HG03460 (cell line): ENCODE results near the gene PFDN6.
A peak's percentile ranks its signal among the peaks of the same experiment; 100 is the strongest.
"Not testable (repeated sequence)": the region's sequence is repeated elsewhere in the genome, so short reads cannot be mapped to it uniquely, and the experiment has no call there.

Experiments
- ATAC-seq: cut with Tn5 transposase; IDR thresholded peaks from one replicate; pipeline ENCODE4 v1.9.1; 2021; ENCODE audit not compliant: unreplicated experiment

The PFDN6 gene

GRCh38 chr6:33273129-33273923 is 16.1 kb upstream of the PFDN6 start:
- no peak for ATAC-seq

- no peak for ATAC-seq
Measured at GRCh38 chr6:33273924-33274902, 15.2 kb upstream of the PFDN6 start.

GRCh38 chr6:33275795-33276580 is 13.4 kb upstream of the PFDN6 start:
- not testable (repeated sequence) for ATAC-seq

GRCh38 chr6:33276581-33276863 is 12.9 kb upstream of the PFDN6 start:
- ATAC-seq, result no peak

GRCh38 chr6:33276864-33277662 is 12.3 kb upstream of the PFDN6 start, which contains the start of gene B3GALT4:
Gene B3GALT4, plus strand, starts transcription at chr6:33277123. Its CDS starts 297 bp downstream, at chr6:33277420.
- ATAC-seq, result peak; percentile 50

DNA sequence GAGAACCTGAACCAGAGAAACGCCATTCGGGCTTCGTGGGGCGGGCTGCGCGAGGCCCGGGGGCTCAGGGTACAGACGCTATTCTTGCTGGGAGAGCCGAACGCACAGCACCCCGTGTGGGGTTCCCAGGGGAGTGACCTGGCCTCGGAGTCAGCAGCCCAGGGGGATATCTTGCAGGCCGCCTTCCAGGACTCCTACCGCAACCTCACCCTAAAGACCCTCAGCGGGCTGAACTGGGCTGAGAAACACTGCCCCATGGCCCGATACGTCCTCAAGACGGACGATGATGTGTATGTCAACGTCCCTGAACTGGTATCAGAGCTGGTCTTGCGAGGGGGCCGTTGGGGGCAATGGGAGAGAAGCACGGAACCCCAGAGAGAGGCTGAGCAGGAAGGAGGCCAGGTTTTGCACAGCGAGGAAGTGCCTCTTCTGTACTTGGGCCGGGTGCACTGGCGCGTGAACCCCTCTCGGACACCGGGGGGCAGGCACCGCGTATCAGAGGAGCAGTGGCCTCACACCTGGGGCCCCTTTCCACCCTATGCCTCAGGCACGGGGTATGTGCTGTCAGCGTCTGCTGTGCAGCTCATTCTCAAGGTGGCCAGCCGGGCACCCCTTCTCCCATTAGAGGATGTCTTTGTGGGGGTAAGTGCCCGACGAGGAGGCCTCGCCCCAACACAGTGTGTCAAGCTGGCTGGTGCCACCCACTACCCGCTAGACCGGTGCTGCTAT is 11.6 kb upstream of the PFDN6 start:
- ATAC-seq, result no peak

GRCh38 chr6:33278392-33278741 is 11.0 kb upstream of the PFDN6 start:
- ATAC-seq, result no peak

GRCh38 chr6:33278810-33279209 is 10.6 kb upstream of the PFDN6 start:
- ATAC-seq, result no peak

DNA sequence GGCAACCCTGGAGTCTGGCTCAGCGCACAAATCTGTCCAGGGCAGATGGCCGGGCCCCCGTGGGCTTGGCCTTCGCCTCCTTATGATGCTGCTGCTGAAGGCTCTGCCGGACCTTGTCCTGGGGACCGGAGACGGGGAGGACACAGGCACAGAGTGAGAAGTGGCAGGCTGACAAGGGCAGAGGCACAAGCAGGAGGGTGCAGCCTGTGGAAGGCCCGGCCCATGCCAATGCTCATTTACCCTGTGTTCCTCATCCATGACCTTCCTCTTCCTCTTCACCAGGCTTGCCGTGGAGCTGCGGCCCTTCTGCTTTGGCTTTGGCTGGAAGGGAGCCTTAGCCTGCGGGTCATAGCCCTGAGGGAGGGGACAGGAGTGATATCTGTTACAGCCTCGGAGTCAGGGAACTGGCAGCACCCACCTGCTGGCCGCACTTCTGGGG is 10.1 kb upstream of the PFDN6 start:
- no peak for ATAC-seq

- ATAC-seq, result no peak
Measured at GRCh38 chr6:33279971-33280511, 9.4 kb upstream of the PFDN6 start.

DNA sequence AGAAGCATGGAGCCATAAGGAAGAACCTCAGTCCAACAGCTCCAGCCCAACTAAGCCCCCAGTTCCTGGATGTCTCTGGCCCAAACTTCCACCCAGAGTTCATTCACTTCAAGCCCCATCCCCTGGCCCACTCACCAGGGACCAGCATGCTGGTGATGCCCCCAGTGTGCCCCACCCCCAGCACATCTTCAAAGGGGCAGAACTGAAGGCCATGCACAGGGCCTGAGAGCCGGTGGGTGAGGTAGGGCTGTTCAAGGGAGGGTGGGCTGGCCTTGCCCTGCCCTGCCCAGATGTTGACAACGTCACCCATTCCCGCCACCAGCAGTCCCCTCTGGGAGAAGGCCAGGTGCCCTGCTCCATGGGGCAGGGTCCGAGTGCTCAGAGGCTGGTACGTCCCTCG is 8.9 kb upstream of the PFDN6 start:
- no peak for ATAC-seq

DNA sequence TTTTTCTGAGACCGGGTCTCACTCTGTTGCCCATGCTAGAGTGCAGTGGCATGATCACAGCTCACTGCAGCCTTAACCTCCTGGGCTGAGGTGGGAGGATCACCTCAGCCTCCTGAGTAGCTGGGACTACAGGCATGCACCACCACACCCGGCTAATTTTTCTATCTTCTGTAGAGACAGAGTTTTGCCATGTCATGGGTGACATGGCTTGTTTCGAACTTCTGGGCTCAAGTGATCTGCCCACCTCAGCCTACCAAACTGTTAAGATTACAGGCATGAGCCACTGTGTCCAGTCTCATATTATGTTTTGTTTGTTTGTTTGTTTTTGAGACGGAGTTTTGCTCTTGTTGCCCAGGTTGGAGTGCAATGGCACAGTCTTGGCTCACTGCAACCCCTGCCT is 4.2 kb upstream of the PFDN6 start:
- ATAC-seq, result not testable (repeated sequence)

DNA sequence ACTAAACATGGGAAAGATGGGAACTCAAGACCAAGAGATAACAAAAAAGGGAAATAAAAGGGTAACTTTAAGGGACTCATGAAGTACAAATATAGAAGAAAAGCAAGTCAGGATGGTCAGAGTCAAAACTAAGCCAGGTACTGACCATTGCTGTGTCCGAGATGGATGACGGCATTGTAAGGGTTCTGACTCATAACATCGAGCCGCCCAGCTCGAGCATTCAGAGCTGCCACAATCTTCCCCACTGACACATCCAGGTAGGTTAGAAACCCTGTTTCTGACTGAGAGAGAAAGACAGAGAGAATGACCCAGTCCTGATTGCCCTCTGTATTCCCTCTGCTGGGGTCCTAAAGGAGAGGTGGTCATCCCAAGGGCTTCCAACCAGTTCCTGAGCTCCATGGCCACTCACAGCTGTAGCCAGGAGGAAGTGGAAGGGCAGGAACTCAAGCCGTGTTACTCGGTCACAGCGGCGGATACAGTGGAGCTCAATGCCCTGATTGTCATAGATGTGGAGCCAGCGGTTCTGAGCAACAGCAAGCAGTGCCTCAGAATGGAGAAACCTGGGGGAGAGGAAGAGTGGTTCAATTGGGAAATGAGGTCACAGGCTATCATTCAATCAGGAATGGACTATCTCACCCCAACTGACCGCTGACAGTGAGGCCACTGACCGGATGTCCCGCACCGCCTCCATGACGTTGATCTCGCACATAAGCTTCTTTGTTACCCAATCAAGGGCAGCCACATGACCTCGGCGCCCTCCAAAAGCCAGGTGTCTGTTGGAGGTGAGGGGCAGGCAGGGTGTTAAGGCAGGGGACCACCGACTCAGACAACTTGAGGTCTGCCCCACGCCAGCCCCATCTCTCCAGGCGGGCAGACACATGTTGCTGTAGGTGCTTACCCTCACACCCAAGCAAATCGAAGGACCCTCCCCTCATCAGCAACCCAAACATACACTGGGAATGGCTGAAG is 2.2 kb upstream of the PFDN6 start:
- no peak for ATAC-seq

DNA sequence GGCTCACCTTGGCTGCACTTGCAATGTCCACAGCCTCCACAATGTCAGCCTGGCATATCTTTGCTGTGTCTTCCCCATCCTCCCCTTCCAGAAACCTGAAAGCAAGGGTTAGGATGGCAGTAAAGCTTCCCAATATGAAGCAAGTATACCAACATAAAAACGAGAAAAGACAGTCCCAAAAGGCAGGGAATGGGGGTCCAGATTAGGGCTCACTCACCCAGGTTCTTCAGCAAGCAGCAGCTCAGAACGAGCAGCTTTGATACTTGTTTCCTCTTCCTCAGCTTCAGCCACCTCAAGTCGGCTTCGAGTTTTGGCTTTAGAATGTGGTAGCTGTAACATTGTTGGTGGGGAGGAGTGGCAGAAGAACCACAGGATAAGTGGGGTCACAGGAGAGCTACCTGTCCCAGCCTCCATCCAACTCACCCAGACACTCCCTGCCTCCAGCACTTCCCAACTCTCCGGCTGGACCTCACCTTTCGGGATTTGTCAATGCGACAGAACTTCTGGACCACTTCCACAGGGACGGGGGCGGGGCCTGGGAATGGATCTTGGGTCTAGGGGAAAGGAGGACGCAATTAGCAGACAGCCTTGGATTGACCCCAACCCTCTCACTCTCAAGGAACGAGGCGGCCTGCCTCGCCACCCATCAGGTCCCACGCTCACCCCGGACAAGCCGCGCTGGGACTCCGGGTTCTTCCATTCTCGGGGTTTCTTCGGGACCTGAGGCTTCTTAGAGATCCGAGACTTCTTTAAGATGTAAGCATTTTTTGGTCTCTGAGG is 1.1 kb upstream of the PFDN6 start:
- ATAC-seq, result no peak

GRCh38 chr6:33289784-33290315 is 449 bp downstream of the PFDN6 start:
- peak; percentile 20 for ATAC-seq

- no peak for ATAC-seq
Measured at GRCh38 chr6:33290459-33290858, 1.1 kb downstream of the PFDN6 start.

DNA sequence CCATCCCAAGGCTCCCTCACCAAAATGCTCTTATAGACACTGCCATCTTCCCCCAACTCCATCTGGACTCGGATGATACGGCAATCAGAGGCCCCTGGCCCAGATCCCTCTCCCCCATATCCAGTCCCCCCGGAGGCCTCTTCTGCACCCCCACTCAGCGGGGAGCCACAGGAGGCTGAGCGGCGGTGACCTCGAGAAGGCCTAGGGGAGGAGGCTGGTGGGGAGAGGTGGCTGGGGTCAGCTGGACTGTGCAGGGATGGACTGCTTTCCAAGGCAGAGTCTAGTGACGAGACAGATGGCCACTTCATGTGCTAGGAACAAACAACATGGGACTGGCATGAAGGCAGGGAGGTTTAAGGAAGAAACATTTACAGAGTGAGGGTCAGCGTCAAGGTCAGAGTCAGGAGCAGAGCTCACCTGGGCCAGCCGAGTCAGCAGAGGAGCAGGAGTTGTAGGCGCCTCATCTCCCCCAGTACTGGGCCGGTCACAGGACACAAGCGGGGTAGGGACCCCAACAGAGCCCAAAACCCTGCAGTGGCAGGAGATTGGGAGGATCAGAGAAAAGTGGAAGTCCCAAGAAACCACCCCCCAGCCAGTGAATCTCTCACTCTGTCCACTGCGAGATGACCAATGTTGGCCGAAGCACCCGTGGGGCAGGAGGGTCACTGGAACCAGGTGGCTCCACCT is 3.7 kb downstream of the PFDN6 start:
- ATAC-seq, result no peak
